GM12878 (cell line): ENCODE measurements around the gene UGT2A1. TPM values are rescaled to one million over a fixed set of nuclear protein-coding genes. Genes with fewer than 3 reads are reported as not detected.

Experiments used
- ATAC-seq: fragments of 200-7000 bp; cut with Tn5 transposase; 3 replicates; pipeline ENCODE4 v1.9.1; 2020; ENCODE audit warnings: mild to moderate bottlenecking, moderate library complexity
- BruUV-seq: library from RNA; stranded (reverse); fragments of 400-500 nt; replicated peaks from 2 replicates; lab custom pipeline; 2021; lab: Mats Ljungman, UMichigan
- CTCF ChIA-PET: fragments of 300-600 bp; sonication (Branson Sonifier 250); formaldehyde crosslinking; extraction: SDS; loops from one replicate; lab custom pipeline; 2021; ENCODE audit warnings: inconsistent platforms; lab: Yijun Ruan, JAX
- POLR2A ChIA-PET: fragments of 350-600 bp; formaldehyde crosslinking; extraction: SDS; loops from one replicate; lab custom pipeline; 2021; ENCODE audit warnings: inconsistent platforms; lab: Charles Lee
- RAD21 ChIA-PET: fragments of 300-600 bp; sonication (Branson Sonifier 250); formaldehyde crosslinking; loops from one replicate; lab custom pipeline; 2023; ENCODE audit warnings: antibody characterized with exemption; ENCODE audit not compliant: unreplicated experiment; lab: Charles Lee
- SMC1A ChIA-PET: fragments of 300-600 bp; sonication (Branson Sonifier 250); formaldehyde crosslinking; loops from one replicate; lab custom pipeline; 2023; ENCODE audit not compliant: unreplicated experiment, uncharacterized antibody; lab: Charles Lee
- DNase-seq: peaks from one replicate; pipeline ENCODE4 v3.0.0-alpha.2; 2011; ENCODE audit warnings: low read depth, low spot score
- FAIRE-seq: peaks from 3 replicates; lab custom pipeline; 2011; peaks lifted over from hg19 to GRCh38; lab: Jason Lieb, UNC
- H2AFZ ChIP-seq: 2 replicates; pipeline ENCODE4 v1.6.0; 2011; ENCODE audit warnings: low read depth, low read length, control low read depth; ENCODE audit not compliant: control insufficient read depth
- H3K27ac ChIP-seq: 2 replicates; pipeline ENCODE4 v1.5.1; 2011; ENCODE audit warnings: control low read depth; ENCODE audit not compliant: control insufficient read depth, insufficient read depth
- H3K27me3 ChIP-seq, 2 experiments: replicated peaks in 1 of 2; 2 replicates each; pipeline versions ENCODE4 v1.6.0 to v1.6.1; 2011; ENCODE audit warnings: low read length in 1 of 2; ENCODE audit not compliant: control insufficient read depth in 2 of 2, insufficient read depth in 2 of 2
- H3K36me3 ChIP-seq, 2 experiments: 2 replicates each; pipeline ENCODE4 v1.5.1; 2011; ENCODE audit warnings: low read length in 1 of 2; ENCODE audit not compliant: control insufficient read depth in 2 of 2, insufficient read depth in 2 of 2
- H3K4me1 ChIP-seq: 2 replicates; pipeline ENCODE4 v1.6.1; 2011; ENCODE audit warnings: mild to moderate bottlenecking, low read length, moderate library complexity, mixed read lengths; ENCODE audit not compliant: control insufficient read depth, insufficient read depth
- H3K4me2 ChIP-seq: 2 replicates; pipeline ENCODE4 v1.6.0; 2011; ENCODE audit warnings: control low read depth; ENCODE audit not compliant: control insufficient read depth, insufficient read depth
- H3K4me3 ChIP-seq: fragments of 200-600 bp; sonication (generic); 2 replicates; pipeline ENCODE4 v1.5.1; 2016
- H3K79me2 ChIP-seq: 2 replicates; pipeline ENCODE4 v1.6.0; 2011; ENCODE audit warnings: low read length; ENCODE audit not compliant: control insufficient read depth, insufficient read depth
- H3K9ac ChIP-seq: 2 replicates; pipeline ENCODE4 v1.8.0; 2011; ENCODE audit warnings: low read length, control low read depth, mixed read lengths; ENCODE audit not compliant: control insufficient read depth, insufficient read depth
- H3K9me3 ChIP-seq: replicated peaks from 3 replicates; pipeline ENCODE4 v1.5.1; 2011; ENCODE audit warnings: mild to moderate bottlenecking, low read length; ENCODE audit not compliant: control insufficient read depth, insufficient read depth
- H4K20me1 ChIP-seq: 2 replicates; pipeline ENCODE4 v1.6.0; 2011; ENCODE audit not compliant: control insufficient read depth, insufficient read depth
- BCL11A ChIP-seq: IDR thresholded peaks from 2 replicates; pipeline ENCODE4 v1.6.1; 2011; ENCODE audit warnings: low read depth, low read length
- CBX5 ChIP-seq: sonication (generic); IDR thresholded peaks from 2 replicates; pipeline ENCODE4 v1.6.1; 2016; ENCODE audit warnings: low read depth, moderate library complexity, mild to moderate bottlenecking, inconsistent platforms
- CREB1 ChIP-seq: IDR thresholded peaks from 2 replicates; pipeline ENCODE4 v1.6.1; 2012; ENCODE audit warnings: low read depth, mild to moderate bottlenecking, inconsistent platforms
- ELK1 ChIP-seq: IDR thresholded peaks from 2 replicates; pipeline ENCODE4 v1.6.1; 2012; ENCODE audit warnings: low read depth, low read length, improper control_type of control experiment
- EP300 ChIP-seq, 2 experiments: fragments of 150-350 bp in 1 of 2; IDR thresholded peaks; 2 replicates each; pipeline ENCODE4 v1.6.1; 2011 to 2012; ENCODE audit warnings: low read depth in 2 of 2, low read length in 2 of 2, borderline replicate concordance in 1 of 2, improper control_type of control experiment in 1 of 2, inconsistent platforms in 1 of 2; ENCODE audit not compliant: control insufficient read depth in 1 of 2
- GATAD2B ChIP-seq: fragments of 450-650 bp; conservative IDR thresholded peaks from 2 replicates; pipeline ENCODE4 v1.6.1; 2017; ENCODE audit warnings: low read depth, mild to moderate bottlenecking, moderate library complexity
- SUPT20H ChIP-seq: IDR thresholded peaks from 2 replicates; pipeline ENCODE4 v1.6.1; 2011; ENCODE audit warnings: low read depth, mild to moderate bottlenecking, low read length, moderate library complexity, borderline replicate concordance; ENCODE audit not compliant: control insufficient read depth
- ZBED1 ChIP-seq: IDR thresholded peaks from 2 replicates; pipeline ENCODE4 v1.6.1; 2016; ENCODE audit warnings: borderline replicate concordance
- ZNF592 ChIP-seq: fragments of 450-650 bp; IDR thresholded peaks from 2 replicates; pipeline ENCODE4 v1.6.1; 2017; ENCODE audit warnings: mild to moderate bottlenecking, moderate library complexity
- WGBS: methylation state at CpG from one replicate; pipeline ENCODE4 v1.1.6; 2016; ENCODE audit warnings: low lambda C conversion rate; ENCODE audit not compliant: insufficient replicate concordance, insufficient coverage; ENCODE audit errors: missing lambda C conversion rate; 5-methylcytosine and 5-hydroxymethylcytosine counted together
- in situ Hi-C: fragments of 300-500 bp; cut with MboI; formaldehyde crosslinking; loops from 9 replicates; pipeline ENCODE4 v1.14.3; 2018; ENCODE audit warnings: mixed read lengths
- intact Hi-C: fragments of 100-400 bp; cut with micrococcal nuclease; formaldehyde crosslinking; loops from one replicate; pipeline ENCODE4 v1.14.2; 2022; ENCODE audit not compliant: unreplicated experiment
- polyA plus RNA-seq, 11 experiments: library from polyadenylated mRNA; depleted of rRNA in 4 of 11; unstranded in 6 of 11; stranded (reverse) in 5 of 11; fragments of >200 nt; fragmentation: Nextera tagmentation in 4 of 11; fragmentation: Illumina TruSeq in 1 of 11; extraction: Ambion mirVana in 4 of 11; extraction: Trizol in 1 of 11; gene quantifications; 1 replicate in 1 of 11; 2 replicates in 10 of 11; pipeline versions ENCODE4 v1.2.1 to v1.2.3, GENCODE V29; 2011 to 2016; ENCODE audit warnings: inconsistent platforms in 2 of 11, missing spikeins in 2 of 11, low read depth in 1 of 11
- total RNA-seq, 4 experiments: library from RNA; depleted of rRNA in 3 of 4; stranded (reverse); fragments of >200 nt in 3 of 4; fragmentation: Illumina TruSeq in 1 of 4; extraction: Trizol in 1 of 4; gene quantifications; 2 replicates each; pipeline versions ENCODE4 v1.2.1 to v1.2.3, GENCODE V29; 2013 to 2021
- TF ChIP-seq, protein P1 (sequence below): fragments of 450-650 bp; formaldehyde crosslinking; IDR thresholded peaks from 2 replicates; pipeline ENCODE4 v1.4.0; 2020; ENCODE audit warnings: mild to moderate bottlenecking, moderate library complexity
- TF ChIP-seq, protein P2 (sequence below): IDR thresholded peaks from 2 replicates; pipeline ENCODE4 v1.6.1; 2011; ENCODE audit warnings: low read depth, low read length, improper control_type of control experiment, borderline replicate concordance

Gene UGT2A1
- total and polyA plus RNA-seq, 10 of the 15 experiments (the other 5 are each of a cell fraction or from before 2014, with no cell fraction given): 0.04 to 0.50 (median 0.08) TPM; not detected in 5

DNA sequence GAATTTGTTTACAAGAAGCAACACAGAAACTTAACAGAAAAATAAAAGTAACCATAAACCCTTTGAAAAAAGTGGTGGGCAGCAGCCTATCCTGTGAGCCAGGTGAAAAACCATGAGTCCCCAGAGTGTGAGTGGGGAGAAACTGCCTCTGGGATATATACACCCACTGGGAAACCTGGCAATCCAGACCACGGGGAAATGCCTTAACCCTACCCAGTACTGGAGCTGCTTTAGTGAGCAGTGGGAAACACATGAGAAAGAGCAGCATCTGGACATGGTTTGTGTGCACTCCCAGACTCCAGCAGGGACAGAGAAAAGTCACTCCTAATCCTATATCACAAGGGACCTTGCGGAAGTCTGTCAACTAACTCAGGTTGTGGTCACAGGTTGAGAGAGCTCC, 53.0 kb downstream of the UGT2A1 start (continued):
- TF ChIP-seq ZNF592 (no peak), SUPT20H (no peak), CBX5 (no peak), GATAD2B (no peak), ZBED1 (no peak)

GRCh38 chr4:69594382-69594781, 58.7 kb downstream of the UGT2A1 start:
- intact Hi-C loops (no loop called here), in situ Hi-C loops (no loop called here)
- ChIA-PET SMC1A (interaction anchor here (1.0 kb wide), 2 partner anchors 22 to 28 kb away, joined by 3 to 4 read pairs; no protein-coding TSS in a partner anchor), POLR2A (no interaction called here), RAD21 (no interaction called here), CTCF (no interaction called here)
- Histone ChIP-seq H3K9ac (no peak overlapping the region), H2AFZ (no peak overlapping the region), H3K4me1 (no peaks in the 10 kb centered on the region), H3K27me3 (no peaks in the 10 kb centered on the region), H3K27ac (no peak overlapping the region), H3K4me3 (no peak overlapping the region), H3K79me2 (no peaks in the 10 kb centered on the region), H4K20me1 (no peaks in the 10 kb centered on the region), H3K4me2 (no peak overlapping the region), H3K9me3 (no peaks in the 10 kb centered on the region), H3K36me3 (no peaks in the 10 kb centered on the region)
- ATAC-seq (no peak), FAIRE-seq (no peak), DNase-seq (no peak)
- BruUV-seq: no TSS peak
- WGBS: 20% methylated on average over 4 of the region's 4 CpGs
- TF ChIP-seq ELK1 (no peak), CREB1 (no peak), EP300 (IDR thresholded peaks at IDR 0.05; ENCODE audit: borderline replicate concordance in 1 of 2, control insufficient read depth in 1 of 2, low read depth in 2 of 2, low read length in 2 of 2) (no peak), BCL11A (no peak)
- TF ChIP-seq, protein P1, sequence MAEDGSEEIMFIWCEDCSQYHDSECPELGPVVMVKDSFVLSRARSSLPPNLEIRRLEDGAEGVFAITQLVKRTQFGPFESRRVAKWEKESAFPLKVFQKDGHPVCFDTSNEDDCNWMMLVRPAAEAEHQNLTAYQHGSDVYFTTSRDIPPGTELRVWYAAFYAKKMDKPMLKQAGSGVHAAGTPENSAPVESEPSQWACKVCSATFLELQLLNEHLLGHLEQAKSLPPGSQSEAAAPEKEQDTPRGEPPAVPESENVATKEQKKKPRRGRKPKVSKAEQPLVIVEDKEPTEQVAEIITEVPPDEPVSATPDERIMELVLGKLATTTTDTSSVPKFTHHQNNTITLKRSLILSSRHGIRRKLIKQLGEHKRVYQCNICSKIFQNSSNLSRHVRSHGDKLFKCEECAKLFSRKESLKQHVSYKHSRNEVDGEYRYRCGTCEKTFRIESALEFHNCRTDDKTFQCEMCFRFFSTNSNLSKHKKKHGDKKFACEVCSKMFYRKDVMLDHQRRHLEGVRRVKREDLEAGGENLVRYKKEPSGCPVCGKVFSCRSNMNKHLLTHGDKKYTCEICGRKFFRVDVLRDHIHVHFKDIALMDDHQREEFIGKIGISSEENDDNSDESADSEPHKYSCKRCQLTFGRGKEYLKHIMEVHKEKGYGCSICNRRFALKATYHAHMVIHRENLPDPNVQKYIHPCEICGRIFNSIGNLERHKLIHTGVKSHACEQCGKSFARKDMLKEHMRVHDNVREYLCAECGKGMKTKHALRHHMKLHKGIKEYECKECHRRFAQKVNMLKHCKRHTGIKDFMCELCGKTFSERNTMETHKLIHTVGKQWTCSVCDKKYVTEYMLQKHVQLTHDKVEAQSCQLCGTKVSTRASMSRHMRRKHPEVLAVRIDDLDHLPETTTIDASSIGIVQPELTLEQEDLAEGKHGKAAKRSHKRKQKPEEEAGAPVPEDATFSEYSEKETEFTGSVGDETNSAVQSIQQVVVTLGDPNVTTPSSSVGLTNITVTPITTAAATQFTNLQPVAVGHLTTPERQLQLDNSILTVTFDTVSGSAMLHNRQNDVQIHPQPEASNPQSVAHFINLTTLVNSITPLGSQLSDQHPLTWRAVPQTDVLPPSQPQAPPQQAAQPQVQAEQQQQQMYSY (CRISPR knock-in tag): no peak
- TF ChIP-seq, protein P2, sequence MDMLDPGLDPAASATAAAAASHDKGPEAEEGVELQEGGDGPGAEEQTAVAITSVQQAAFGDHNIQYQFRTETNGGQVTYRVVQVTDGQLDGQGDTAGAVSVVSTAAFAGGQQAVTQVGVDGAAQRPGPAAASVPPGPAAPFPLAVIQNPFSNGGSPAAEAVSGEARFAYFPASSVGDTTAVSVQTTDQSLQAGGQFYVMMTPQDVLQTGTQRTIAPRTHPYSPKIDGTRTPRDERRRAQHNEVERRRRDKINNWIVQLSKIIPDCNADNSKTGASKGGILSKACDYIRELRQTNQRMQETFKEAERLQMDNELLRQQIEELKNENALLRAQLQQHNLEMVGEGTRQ: no peak
